NCI-H1092 treated with DMSO at 0.1 percent for 48 hours (cell line): ENCODE measurements around the gene FAM229A.

ENCODE experiments used
- DNase-seq: peaks from one replicate; lab custom pipeline; 2025; lab: John Stamatoyannopoulos, UW

Gene FAM229A

GRCh38 chr1:32329931-32330466, 32.3 kb downstream of the FAM229A start:
- no peak for DNase-seq

- no peak for DNase-seq
Measured at GRCh38 chr1:32327204-32327603, 35.1 kb downstream of the FAM229A start.

- no peak for DNase-seq
Measured at GRCh38 chr1:32321712-32322291, 40.5 kb downstream of the FAM229A start.

- DNase-seq: no peak
Measured at GRCh38 chr1:32318127-32318869, 44.0 kb downstream of the FAM229A start.

- no peak for DNase-seq
Measured at GRCh38 chr1:32316903-32317277, 45.4 kb downstream of the FAM229A start.

- DNase-seq: no peak
Measured at GRCh38 chr1:32311709-32312393, 50.4 kb downstream of the FAM229A start.
